ACHN (cell line): ENCODE data around the gene DISP2.

Experiments
- DNase-seq: peaks from one replicate; pipeline ENCODE4 v3.0.0-alpha.2; 2015
- in situ Hi-C: cut with HindIII; loops from 2 replicates; pipeline ENCODE4 v1.10.0; 2017; ENCODE audit warnings: low sequenced_read_pairs, low pct_ligation_motif_present, low pct_unique_long_range_greater_than_20kb

The DISP2 gene

GRCh38 chr15:40405501-40406381 lies 47.7 kb downstream of the DISP2 start, which contains the start of gene IVD:
IVD (plus strand) TSS chr15:40405795; CDS start chr15:40405828, 33 bp downstream.
- in situ Hi-C loops, result no loop called here
- peak; percentile 94 for DNase-seq

GRCh38 chr15:40407330-40407990 lies 49.4 kb downstream of the DISP2 start:
- DNase-seq, result no peak
- in situ Hi-C loops, result no loop called here

- no peak for DNase-seq
- in situ Hi-C loops, result no loop called here
These were observed 51.3 kb downstream of the DISP2 start for GRCh38 chr15:40409366-40409765.

DNA sequence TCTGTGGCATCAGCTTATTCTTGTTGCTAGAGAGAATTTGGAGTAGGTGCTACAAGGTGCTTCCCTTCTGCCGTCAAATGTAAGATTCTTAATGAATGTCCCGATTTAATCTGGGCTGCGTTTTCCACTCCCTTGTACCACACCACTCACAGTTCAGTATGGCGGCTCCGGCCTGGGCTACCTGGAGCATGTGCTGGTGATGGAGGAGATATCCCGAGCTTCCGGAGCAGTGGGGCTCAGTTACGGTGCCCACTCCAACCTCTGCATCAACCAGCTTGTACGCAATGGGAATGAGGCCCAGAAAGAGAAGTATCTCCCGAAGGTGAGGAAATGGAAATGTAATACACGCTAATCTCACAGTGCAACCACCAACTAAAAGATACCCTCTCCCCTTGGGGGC lies 52.5 kb downstream of the DISP2 start:
- no peak for DNase-seq
- in situ Hi-C loops, result no loop called here

- in situ Hi-C loops, result no loop called here
- no peak for DNase-seq
These were observed 54.2 kb downstream of the DISP2 start for GRCh38 chr15:40412095-40412759.

DNA sequence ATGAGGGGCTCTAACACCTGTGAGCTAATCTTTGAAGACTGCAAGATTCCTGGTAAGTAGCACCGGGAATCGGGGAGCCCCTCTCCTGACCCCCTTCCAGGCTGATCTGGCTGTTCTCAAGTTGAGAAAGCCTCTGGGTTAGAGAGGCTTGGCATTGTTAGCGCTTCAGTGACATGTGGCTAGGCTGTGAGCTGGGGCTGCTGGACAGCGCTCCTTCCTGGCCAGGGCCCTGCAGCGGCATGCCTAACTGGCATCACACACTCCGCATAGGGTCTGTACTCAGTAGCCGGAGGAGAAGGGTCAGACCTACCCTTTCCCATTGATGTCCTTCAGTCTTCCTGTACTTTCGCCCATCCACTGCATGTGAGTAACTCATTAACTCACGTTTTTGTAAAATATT lies 55.0 kb downstream of the DISP2 start:
- in situ Hi-C loops, result no loop called here
- DNase-seq, result no peak

- no peak for DNase-seq
- in situ Hi-C loops, result no loop called here
These were observed 56.8 kb downstream of the DISP2 start for GRCh38 chr15:40414816-40415215.

- no peak for DNase-seq
- in situ Hi-C loops, result no loop called here
These were observed 57.2 kb downstream of the DISP2 start for GRCh38 chr15:40415226-40415625.

DNA sequence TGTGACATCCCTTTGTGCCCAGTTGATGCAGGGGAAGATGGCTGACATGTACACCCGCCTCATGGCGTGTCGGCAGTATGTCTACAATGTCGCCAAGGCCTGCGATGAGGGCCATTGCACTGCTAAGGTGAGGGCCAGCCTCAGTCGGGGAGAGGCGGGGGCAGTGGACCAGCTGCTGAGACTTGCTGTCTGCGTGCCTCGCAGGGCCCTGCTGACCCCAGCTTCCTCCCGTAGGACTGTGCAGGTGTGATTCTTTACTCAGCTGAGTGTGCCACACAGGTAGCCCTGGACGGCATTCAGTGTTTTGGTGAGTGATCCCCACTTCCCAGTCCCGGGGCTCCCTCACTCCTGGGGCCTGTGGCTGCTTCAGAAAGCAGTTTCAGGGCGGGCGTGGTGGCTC lies 58.0 kb downstream of the DISP2 start:
- in situ Hi-C loops, result no loop called here
- no peak for DNase-seq

DNA sequence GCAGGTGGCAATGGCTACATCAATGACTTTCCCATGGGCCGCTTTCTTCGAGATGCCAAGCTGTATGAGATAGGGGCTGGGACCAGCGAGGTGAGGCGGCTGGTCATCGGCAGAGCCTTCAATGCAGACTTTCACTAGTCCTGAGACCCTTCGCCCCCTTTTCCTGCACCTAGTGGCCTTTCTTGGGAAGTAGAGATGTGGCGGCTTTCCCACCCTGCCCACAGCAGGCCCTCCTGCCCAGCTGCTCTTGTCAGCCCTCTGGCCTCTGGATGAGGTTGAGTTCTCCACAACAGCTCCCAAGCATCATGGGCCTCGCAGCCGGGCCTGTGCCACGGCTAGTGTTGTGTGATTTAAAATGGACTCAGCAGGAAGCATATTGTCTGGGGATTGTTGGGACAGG lies 60.1 kb downstream of the DISP2 start:
- DNase-seq, result no peak

DNA sequence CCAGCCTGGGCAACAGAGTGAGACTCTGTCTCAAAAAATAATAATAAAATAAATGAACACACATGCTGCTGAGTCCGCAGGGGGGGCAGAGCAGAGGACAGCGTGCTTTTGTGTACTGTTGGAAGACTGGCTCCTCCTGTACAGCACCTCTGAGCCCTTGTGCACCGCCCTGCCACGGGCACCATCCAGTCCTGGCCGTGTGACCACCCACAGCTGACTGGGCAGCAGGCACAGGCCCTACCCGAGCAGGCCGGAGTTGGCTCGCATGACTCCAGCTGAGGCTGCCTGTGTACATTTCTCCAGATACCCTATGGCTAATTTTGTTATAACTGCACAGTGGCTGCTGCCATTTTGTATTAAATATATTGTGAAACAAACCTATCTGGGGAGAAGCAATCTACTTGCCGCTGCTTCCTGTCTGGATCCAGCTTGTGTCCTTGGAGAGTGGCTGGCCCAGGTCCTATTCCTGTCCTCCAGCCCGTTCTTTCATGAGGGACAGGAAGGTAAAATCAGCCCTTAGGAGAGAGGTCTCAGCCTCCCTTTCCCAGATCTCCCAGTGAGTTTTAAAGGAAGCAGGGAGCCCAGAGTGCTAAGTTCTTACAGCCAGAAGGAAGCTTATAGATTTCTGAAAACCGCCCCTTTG lies 62.2 kb downstream of the DISP2 start:
- in situ Hi-C loops, result no loop called here
- DNase-seq, result no peak

More for the DNA sequence above, 60.1 kb downstream of the DISP2 start:
- in situ Hi-C loops, result no loop called here

- in situ Hi-C loops, result no loop called here
- no peak for DNase-seq
These were observed 62.8 kb downstream of the DISP2 start for GRCh38 chr15:40420793-40421192.

DNA sequence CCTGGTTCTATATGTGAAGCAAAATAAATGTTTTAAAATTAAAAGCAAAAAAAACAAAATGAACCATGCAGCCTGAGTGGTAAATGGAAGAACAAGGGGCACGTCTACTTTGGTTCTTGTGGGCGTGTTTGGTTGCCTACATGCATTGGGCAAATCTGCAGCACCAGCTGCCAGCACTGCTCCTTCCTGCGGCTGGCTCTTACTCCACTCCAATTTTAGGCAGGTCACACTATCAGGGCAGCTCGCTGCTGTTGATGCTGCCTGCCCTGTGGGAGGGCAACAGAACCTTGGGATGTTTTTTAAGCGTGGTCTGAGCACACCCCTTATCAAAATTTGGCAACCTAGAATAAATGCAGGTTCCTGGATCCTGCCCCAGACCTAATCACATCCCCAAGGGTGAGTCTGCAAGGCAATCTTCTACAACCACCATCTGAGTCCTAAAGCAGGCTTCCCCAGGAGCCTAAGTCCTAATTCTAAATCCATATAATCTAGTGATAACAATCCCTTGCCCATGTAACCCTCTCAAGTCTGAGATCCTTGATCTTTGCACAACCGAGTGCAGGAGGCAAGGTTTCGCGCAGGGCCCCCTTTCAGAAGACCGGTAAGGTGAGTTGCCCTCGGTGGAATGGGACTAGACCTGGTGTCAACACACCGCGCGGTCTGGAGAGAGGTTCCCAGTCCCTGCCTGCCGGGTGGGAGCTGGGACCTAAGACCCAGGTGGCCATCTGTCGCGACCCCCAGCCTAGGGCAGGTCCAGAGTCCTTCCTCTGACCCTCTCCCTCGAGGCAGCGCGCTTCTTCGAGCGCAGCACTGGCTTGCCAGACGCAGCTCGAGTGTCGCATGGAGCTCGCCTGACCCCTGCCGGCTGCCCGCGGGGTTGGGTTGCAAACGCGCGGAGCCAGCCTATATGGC lies 63.5 kb downstream of the DISP2 start:
- in situ Hi-C loops, result no loop called here
- peak; percentile 57 for DNase-seq

DNA sequence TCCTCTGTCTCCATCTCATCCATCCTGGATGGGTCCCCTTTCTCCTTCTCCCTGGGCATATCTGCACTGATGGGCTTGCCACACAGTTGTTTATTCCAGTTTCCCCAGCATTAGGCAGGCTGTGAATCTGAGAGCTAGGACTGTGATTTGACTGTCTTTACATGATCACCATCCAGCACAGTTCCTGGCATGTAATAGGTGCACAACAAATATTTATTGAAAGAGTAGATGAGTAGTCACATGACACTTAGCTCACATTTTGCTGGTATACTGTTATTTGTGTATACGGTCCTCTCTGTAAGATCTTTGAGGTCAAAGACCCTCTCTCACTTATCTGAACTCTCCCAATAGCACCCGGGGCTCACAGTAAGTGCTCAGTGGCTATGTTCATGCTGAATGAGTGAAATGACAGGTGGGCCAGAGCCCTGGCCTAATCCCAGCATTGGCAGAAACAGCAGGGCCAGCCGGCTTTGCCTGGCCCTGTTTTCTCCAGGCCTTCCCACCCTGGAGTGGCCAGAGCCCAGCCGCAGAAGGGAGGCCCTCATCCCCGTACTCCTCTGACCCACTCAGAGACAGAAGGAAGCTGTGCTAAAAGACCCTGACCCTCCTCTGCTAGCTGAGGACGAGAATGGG lies 66.6 kb downstream of the DISP2 start:
- DNase-seq, result no peak
- in situ Hi-C loops, result no loop called here

DNA sequence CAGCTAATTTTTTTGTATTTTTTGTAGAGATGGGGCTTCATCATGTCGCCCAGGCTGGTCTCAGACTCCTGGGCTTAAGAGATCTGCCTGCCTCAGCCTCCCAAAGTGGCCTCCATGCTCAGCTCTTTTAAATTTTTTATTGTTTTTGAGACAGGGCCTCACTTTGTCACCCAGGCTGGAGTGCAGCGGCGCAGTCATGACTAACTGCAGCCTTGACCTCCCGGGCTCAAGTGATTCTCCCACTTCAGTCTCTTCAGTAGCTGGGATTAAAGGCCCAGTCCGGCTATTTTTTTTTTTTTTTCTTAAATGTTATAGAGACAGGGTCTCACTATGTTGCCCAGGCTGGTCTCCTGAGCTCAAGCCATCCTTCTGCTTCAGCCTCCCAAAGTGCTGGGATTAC lies 67.7 kb downstream of the DISP2 start:
- DNase-seq, result no peak
- in situ Hi-C loops, result no loop called here

GRCh38 chr15:40427188-40427587 lies 69.2 kb downstream of the DISP2 start:
- DNase-seq, result no peak
- in situ Hi-C loops, result no loop called here

GRCh38 chr15:40428185-40428584 lies 70.2 kb downstream of the DISP2 start:
- in situ Hi-C loops, result no loop called here
- DNase-seq, result no peak
